Measurements from ENCODE around the gene UGGT1.
A peak's percentile ranks its signal among the peaks of the same experiment; 100 is the strongest.

The UGGT1 gene, protein sequence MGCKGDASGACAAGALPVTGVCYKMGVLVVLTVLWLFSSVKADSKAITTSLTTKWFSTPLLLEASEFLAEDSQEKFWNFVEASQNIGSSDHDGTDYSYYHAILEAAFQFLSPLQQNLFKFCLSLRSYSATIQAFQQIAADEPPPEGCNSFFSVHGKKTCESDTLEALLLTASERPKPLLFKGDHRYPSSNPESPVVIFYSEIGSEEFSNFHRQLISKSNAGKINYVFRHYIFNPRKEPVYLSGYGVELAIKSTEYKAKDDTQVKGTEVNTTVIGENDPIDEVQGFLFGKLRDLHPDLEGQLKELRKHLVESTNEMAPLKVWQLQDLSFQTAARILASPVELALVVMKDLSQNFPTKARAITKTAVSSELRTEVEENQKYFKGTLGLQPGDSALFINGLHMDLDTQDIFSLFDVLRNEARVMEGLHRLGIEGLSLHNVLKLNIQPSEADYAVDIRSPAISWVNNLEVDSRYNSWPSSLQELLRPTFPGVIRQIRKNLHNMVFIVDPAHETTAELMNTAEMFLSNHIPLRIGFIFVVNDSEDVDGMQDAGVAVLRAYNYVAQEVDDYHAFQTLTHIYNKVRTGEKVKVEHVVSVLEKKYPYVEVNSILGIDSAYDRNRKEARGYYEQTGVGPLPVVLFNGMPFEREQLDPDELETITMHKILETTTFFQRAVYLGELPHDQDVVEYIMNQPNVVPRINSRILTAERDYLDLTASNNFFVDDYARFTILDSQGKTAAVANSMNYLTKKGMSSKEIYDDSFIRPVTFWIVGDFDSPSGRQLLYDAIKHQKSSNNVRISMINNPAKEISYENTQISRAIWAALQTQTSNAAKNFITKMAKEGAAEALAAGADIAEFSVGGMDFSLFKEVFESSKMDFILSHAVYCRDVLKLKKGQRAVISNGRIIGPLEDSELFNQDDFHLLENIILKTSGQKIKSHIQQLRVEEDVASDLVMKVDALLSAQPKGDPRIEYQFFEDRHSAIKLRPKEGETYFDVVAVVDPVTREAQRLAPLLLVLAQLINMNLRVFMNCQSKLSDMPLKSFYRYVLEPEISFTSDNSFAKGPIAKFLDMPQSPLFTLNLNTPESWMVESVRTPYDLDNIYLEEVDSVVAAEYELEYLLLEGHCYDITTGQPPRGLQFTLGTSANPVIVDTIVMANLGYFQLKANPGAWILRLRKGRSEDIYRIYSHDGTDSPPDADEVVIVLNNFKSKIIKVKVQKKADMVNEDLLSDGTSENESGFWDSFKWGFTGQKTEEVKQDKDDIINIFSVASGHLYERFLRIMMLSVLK (N-terminal part only)

GRCh38 chr2:128090945-128091725 lies at the start of gene UGGT1:
UGGT1 (plus strand) TSS chr2:128091200; CDS start chr2:128091358, 158 bp downstream.
- DNase-seq (ENCODE audit: low spot score) = peak; percentile 97

DNA sequence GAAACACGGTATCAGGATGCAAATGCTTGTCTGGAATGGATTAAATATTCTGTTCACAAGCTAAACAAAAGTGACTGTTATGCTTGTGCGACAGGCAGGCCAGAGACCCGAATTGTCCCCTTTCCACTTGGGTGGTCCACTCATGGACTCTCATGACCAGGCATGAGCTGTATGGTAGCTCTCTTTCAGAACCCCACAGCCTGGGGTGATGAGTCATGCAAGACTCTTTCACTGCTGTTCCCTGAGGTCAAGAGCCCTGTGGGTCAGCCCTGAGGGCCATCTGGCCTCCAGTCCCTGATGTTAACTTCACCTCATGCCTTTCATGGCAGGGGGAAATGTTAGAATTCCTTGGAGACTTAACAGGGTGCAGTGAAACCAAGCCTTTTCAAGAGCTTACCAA lies 49.4 kb upstream of the UGGT1 start:
- DNase-seq (ENCODE audit: low spot score) = no peak

DNA sequence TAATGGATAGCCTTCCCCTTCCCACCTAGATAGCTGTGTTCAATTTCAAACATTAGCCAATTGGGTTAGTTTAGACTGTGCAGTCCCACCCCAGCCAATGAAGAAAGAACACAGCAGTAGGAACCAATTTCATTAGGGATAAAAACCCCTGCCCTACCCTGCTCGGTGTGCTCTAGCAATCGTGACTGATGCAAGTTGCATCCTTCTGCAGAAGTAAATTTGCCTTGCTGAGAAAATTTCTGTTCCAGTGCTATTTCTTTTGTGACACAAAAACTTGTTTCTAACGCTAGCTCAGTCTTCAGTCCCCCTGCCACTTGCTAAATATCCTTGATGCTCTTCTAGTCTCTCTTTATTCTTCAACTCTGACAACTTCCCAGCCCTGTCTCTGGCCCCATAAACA lies 48.0 kb upstream of the UGGT1 start:
- no peak for DNase-seq (ENCODE audit: low spot score)

- no peak for DNase-seq (ENCODE audit: low spot score)
Measured at GRCh38 chr2:128053331-128053730, 37.7 kb upstream of the UGGT1 start.

DNA sequence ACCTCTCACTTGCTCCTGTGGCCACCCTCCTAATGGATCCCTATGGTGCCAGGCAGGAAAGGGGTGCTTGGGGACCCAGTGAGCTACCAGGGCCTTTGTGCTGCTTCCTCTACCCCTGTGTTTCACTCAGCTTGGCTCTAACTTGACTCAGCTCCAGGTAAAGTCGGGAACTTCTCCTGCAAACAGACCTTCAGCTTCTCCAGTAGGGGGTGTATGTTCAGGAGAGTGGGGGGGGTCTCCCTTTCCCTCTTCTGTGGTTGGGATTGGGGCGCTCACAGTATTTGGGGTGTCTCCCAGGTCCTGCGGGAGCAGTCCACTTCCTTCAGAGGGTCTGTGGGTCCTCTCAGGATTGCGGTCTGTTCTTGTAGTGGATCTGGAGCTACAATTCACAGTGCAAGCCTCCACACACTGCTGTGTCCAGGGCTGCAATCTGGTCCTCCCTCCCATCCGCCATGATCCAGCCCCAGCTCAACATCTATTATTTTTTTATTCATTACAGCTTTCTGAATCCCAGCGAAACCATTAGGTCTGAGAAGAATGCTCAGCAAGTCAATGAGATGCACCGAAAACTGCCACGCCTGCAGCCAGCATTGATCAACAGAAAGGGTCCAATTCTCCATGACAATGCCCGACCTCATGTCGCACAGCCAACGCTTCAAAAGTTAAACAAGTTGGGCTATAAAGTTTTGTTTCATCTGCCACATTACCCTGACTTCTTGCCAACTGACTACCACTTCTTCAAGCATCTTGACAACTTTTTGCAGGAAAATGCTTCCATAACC lies 36.7 kb upstream of the UGGT1 start:
- no peak for DNase-seq (ENCODE audit: low spot score)

DNA sequence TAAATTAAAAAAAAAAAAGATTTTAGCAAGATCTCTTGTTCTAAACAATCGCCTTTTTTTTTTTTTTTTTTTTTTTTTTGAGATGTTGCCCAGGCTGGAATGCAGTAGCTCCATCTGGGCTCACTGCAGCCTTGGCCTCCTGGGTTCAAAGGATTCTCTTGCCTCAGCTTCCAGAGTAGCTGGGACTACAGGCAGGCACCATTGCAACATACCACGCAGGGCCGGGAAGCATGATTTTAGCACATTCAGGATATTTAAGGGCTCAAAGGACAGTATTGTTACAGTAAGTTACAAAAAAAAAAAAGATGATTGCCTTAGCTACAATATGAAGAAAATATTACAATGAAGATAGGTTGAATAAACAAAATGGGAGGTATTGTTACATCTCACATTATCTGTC lies 33.7 kb upstream of the UGGT1 start:
- no peak for DNase-seq (ENCODE audit: low spot score)

DNA sequence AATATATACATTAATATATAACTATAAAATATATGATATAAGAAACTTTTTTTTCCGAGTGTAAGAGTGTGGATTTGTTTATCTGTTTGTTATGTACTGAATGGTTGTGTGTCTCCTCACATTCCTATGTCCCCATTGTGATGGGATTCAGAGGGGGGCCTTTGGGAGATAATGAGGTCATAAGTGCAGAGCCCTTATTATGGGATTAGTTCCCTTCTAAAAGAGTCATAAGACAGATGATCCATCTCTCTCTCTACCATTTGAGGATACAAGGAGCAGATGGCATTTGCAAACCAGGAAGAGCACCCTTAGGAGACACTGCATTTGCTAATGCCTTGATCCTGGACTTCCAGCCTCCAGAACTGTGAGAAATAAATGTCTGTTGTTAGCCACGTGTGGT lies 32.9 kb upstream of the UGGT1 start:
- DNase-seq (ENCODE audit: low spot score) = no peak

DNA sequence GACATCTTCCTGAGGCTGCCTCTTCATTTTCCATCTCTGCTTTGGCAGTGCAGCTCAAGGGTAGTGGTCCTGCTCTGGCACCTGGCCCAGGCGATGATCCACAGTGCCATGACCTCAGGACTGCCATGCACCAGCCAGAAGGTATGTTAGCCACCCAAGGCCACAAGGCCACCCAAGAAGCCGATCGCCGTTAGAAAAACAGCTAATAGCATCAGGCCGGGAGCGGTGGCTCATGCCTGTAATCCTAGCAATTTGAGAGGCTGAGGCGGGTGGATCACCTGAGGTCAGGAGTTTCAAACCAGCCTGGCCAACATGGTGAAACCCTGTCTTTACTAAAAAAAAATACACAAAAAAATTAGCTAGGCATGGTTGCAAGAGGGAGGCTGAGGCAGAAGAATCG lies 28.4 kb upstream of the UGGT1 start:
- no peak for DNase-seq (ENCODE audit: low spot score)

DNA sequence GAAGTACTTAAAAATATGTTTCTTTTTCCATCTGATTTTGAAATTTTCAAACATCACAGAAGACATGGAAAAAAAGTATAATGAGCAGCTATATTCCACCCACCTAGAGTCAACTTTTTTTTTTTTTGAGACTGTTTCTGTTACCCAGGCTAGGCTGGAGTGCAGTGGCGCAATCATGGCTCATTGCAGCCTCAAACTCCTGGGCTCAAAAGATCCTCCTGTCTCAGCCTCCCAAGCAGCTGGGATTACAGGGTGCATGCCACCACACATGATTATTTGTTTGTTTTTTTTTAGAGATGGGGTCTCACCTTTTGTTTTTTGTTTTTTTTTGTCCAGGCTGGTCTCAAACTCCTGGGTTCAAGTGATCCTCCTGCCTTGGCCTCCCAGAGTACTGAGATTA lies 26.6 kb upstream of the UGGT1 start:
- DNase-seq (ENCODE audit: low spot score) = no peak

- DNase-seq (ENCODE audit: low spot score) = no peak
Measured at GRCh38 chr2:128069769-128070168, 21.2 kb upstream of the UGGT1 start.

GRCh38 chr2:128073278-128073677 lies 17.7 kb upstream of the UGGT1 start:
- no peak for DNase-seq (ENCODE audit: low spot score)

- DNase-seq (ENCODE audit: low spot score) = no peak
Measured at GRCh38 chr2:128076461-128077106, 14.4 kb upstream of the UGGT1 start.

- no peak for DNase-seq (ENCODE audit: low spot score)
Measured at GRCh38 chr2:128084757-128085156, 6.2 kb upstream of the UGGT1 start.

DNA sequence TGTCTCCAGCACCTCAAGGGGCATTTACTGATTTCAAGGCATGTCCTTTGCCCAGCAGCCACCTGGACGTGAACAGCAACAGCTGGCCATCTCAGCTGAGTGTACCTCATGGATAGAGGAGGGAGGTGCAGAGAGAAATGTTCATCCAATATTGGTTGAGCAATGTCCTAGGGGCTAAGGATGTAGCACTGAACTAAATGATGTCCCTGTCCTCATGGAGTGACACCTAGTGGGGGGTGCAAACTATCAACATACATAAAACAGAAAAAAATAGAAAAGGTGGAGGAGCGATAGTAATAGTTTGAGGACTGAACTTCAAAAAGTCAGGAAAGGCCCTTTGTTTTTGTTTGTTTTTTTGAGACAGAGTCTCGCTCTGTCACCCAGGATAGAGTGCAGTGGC lies 4.8 kb upstream of the UGGT1 start:
- DNase-seq (ENCODE audit: low spot score) = no peak

GRCh38 chr2:128090575-128090944 lies 440 bp upstream of the UGGT1 start:
- DNase-seq (ENCODE audit: low spot score) = peak; percentile 5

DNA sequence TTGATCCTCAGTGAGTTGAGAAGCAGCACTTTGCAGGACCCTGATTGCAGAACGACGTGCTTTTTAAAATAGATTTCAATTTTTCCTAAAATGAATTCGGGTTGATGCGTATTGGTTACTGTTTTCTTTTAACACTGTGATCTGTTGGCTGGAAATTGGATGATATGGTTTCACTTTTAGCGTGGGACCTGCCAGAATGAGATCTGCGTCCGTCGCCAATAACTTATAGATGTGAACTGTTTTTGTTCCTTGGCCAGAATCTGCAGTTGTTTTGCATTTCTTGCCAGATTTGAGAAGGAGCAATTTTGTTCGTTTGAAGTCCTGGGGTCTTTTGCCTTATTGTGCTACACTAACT lies 703 bp downstream of the UGGT1 start:
- DNase-seq (ENCODE audit: low spot score) = peak; percentile 21

DNA sequence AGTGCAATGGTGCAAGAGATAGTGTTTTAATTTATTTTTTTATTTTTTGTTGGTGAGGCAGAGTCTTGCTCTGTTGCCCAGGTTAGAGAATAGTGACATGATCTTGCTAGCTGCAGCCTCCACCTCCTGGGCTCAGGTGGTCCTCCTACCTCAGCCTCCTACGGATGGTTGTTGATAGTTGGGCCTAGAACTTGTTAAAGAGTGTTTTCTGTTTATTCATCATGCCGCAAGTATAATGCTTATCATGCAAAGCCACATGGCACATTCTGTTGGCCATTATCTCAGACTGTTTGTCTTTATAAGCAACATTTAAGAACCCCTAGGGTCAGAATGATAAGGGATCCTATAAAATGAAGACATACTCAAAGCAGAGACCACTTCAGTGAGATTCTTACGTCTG lies 1.7 kb downstream of the UGGT1 start:
- DNase-seq (ENCODE audit: low spot score) = no peak

DNA sequence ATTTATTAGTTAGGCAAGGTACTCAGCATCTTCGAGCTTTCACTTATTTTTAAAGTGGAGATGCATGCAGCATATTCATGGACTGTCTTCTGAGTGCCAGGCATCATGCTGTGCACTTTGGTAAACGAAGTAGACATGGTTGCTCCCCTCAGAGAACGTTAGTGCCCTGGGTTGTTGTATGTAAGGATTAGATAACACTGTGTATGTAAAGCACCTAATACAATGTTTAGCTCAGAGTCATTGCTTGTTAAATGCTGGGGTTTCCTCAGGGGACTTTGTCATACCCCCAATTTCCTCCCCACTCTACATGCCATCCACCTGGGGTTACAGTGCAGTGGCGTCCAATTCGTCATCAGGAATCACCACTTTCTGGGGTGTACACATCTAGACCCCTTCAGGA lies 2.8 kb downstream of the UGGT1 start:
- DNase-seq (ENCODE audit: low spot score) = no peak

- DNase-seq (ENCODE audit: low spot score) = no peak
Measured at GRCh38 chr2:128095201-128095600, 4.2 kb downstream of the UGGT1 start.

GRCh38 chr2:128103407-128103806 lies 12.4 kb downstream of the UGGT1 start:
- DNase-seq (ENCODE audit: low spot score) = no peak
